MM.1S (cell line): ENCODE data around the gene POC1A.

Source experiments
- DNase-seq: peaks from one replicate; pipeline ENCODE4 v3.0.0-alpha.2; 2015
- H2AFZ ChIP-seq: fragments of 300-600 bp; sonication (generic); 2 replicates; pipeline ENCODE4 v1.6.0; 2016; ENCODE audit warnings: antibody characterized with exemption, low read length
- H3F3A ChIP-seq: fragments of 300-600 bp; sonication (generic); 2 replicates; pipeline ENCODE4 v1.6.1; 2016; ENCODE audit warnings: mild to moderate bottlenecking, antibody characterized with exemption, low read length, moderate library complexity, mixed read lengths; ENCODE audit not compliant: insufficient read depth
- H3K27ac ChIP-seq: fragments of 300-600 bp; sonication (generic); 2 replicates; pipeline ENCODE4 v1.5.1; 2016; ENCODE audit warnings: mild to moderate bottlenecking, low read length
- H3K27me3 ChIP-seq: fragments of 300-600 bp; sonication (generic); replicated peaks from 2 replicates; pipeline ENCODE4 v1.6.0; 2016; ENCODE audit warnings: low read length; ENCODE audit not compliant: insufficient read depth
- H3K36me3 ChIP-seq: fragments of 300-600 bp; sonication (generic); replicated peaks from 2 replicates; pipeline ENCODE4 v1.6.1; 2016; ENCODE audit warnings: mild to moderate bottlenecking, low read length, mixed read lengths; ENCODE audit not compliant: insufficient read depth
- H3K4me1 ChIP-seq: fragments of 300-600 bp; sonication (generic); 2 replicates; pipeline ENCODE4 v1.6.1; 2016; ENCODE audit warnings: low read length, mixed read lengths
- H3K4me2 ChIP-seq: fragments of 300-600 bp; sonication (generic); 2 replicates; pipeline ENCODE4 v1.6.0; 2016; ENCODE audit warnings: low read depth, low read length
- H3K4me3 ChIP-seq: fragments of 300-600 bp; sonication (generic); 2 replicates; pipeline ENCODE4 v1.5.1; 2016; ENCODE audit warnings: low read length, mixed read lengths
- H3K79me2 ChIP-seq: fragments of 300-600 bp; sonication (generic); 2 replicates; pipeline ENCODE4 v1.6.1; 2016; ENCODE audit warnings: mixed run types, low read length, mixed read lengths
- H3K9ac ChIP-seq: fragments of 300-600 bp; sonication (generic); 2 replicates; pipeline ENCODE4 v1.6.1; 2016; ENCODE audit warnings: low read length, mixed read lengths
- H3K9me2 ChIP-seq: fragments of 300-600 bp; sonication (generic); replicated peaks from 2 replicates; pipeline ENCODE4 v1.6.1; 2016; ENCODE audit warnings: mild to moderate bottlenecking, low read length, mixed read lengths; ENCODE audit not compliant: insufficient read depth
- H3K9me3 ChIP-seq: fragments of 300-600 bp; sonication (generic); replicated peaks from 2 replicates; pipeline ENCODE4 v1.6.1; 2016; ENCODE audit warnings: mild to moderate bottlenecking, low read length, mixed read lengths; ENCODE audit not compliant: insufficient read depth
- H4K20me1 ChIP-seq: fragments of 300-600 bp; sonication (generic); 2 replicates; pipeline ENCODE4 v1.6.1; 2016; ENCODE audit warnings: mild to moderate bottlenecking, low read length, moderate library complexity, mixed read lengths; ENCODE audit not compliant: insufficient read depth
- EZH2 ChIP-seq: fragments of 300-600 bp; sonication (generic); optimal IDR thresholded peaks from 2 replicates; pipeline ENCODE3; 2017; ENCODE audit warnings: low read depth, mild to moderate bottlenecking, antibody characterized with exemption, low read length, mixed read lengths
- EZH2phosphoT487 ChIP-seq: fragments of 300-600 bp; sonication (generic); IDR thresholded peaks from 2 replicates; pipeline ENCODE4 v1.6.1; 2018; ENCODE audit warnings: antibody characterized with exemption, low read length
- TF ChIP-seq, protein P1 (sequence below): fragments of 300-600 bp; sonication (generic); IDR thresholded peaks from 2 replicates; pipeline ENCODE4 v1.5.1; 2016; ENCODE audit warnings: antibody characterized with exemption, low read length, mixed read lengths

The POC1A gene

DNA sequence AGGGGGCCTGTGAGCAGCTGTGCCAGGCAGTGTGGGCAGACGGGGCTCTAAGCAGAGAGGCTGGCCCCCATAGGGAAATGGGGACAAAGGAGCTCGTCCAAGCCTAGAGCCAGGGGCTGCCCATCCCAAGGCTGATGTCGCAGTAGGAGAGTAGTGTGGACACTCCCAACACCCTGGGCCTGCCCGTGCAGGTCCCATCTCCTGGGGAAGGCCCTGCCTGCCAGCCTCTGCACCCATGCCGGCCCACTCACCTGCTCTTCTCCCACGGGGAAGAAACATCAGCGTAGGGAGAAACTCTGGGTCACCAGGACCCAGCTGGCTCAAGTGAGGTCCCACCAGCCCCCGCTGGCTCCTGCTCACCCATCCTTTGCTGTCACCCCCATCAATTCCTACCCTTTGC lies 87.2 kb downstream of the POC1A start:
- H3K27ac ChIP-seq = no peak overlapping the region
- H3K9me3 ChIP-seq = no peaks in the 10 kb centered on the region
- H3K4me2 ChIP-seq = no peak overlapping the region
- H3K27me3 ChIP-seq = no peaks in the 10 kb centered on the region
- no peak for DNase-seq
- TF ChIP-seq EZH2phosphoT487 (no peak), EZH2 (no peak)
- TF ChIP-seq, protein P1, sequence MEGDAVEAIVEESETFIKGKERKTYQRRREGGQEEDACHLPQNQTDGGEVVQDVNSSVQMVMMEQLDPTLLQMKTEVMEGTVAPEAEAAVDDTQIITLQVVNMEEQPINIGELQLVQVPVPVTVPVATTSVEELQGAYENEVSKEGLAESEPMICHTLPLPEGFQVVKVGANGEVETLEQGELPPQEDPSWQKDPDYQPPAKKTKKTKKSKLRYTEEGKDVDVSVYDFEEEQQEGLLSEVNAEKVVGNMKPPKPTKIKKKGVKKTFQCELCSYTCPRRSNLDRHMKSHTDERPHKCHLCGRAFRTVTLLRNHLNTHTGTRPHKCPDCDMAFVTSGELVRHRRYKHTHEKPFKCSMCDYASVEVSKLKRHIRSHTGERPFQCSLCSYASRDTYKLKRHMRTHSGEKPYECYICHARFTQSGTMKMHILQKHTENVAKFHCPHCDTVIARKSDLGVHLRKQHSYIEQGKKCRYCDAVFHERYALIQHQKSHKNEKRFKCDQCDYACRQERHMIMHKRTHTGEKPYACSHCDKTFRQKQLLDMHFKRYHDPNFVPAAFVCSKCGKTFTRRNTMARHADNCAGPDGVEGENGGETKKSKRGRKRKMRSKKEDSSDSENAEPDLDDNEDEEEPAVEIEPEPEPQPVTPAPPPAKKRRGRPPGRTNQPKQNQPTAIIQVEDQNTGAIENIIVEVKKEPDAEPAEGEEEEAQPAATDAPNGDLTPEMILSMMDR = no peak
- H3K79me2 ChIP-seq = no peaks in the 10 kb centered on the region
- H3F3A ChIP-seq = no peaks in the 10 kb centered on the region
- H3K36me3 ChIP-seq = no peaks in the 10 kb centered on the region
- no peaks in the 10 kb centered on the region for H3K9me2 ChIP-seq
- no peak overlapping the region for H3K9ac ChIP-seq
- H2AFZ ChIP-seq = no peak overlapping the region
- peaks cover 8% of the 10 kb centered on the region for H3K4me1 ChIP-seq
- H3K4me3 ChIP-seq = no peak overlapping the region
- no peaks in the 10 kb centered on the region for H4K20me1 ChIP-seq

DNA sequence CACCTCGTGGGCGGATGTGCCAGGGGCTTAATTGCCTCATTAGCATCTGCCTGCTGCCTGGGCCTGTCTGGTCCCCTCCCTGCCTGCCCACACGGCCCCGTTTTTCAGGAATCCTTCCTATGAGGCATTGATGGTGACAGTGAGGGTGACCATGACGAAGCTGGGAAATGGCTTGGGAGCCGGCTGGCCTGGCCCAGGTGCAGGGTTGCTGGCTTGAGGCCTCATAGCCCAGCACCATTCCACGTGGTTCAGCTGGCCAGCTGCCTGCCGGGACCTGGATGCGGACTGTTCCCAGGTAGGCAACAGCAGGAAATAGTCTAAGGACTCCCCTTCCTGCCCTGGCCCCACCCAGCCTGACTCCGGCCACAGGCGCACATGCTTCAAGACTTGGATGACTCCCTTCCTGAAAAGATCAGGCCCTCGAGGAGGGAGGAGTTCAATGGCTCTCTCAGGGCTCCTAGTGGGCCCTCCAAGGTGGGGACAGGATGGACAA lies 88.9 kb downstream of the POC1A start:
- peaks cover 8% of the 10 kb centered on the region for H3K4me1 ChIP-seq
- no peaks in the 10 kb centered on the region for H3F3A ChIP-seq
- DNase-seq = no peak
- no peaks in the 10 kb centered on the region for H3K36me3 ChIP-seq
- no peak overlapping the region for H2AFZ ChIP-seq
- no peaks in the 10 kb centered on the region for H3K79me2 ChIP-seq
- no peak overlapping the region for H3K4me2 ChIP-seq
- H3K27me3 ChIP-seq = no peaks in the 10 kb centered on the region
- H3K9ac ChIP-seq = no peak overlapping the region
- TF ChIP-seq, protein P1 = no peak
- TF ChIP-seq EZH2 = no peak
- TF ChIP-seq EZH2phosphoT487 = no peak
- H3K9me2 ChIP-seq = no peaks in the 10 kb centered on the region
- no peak overlapping the region for H3K27ac ChIP-seq
- no peak overlapping the region for H3K4me3 ChIP-seq
- H4K20me1 ChIP-seq = no peaks in the 10 kb centered on the region
- no peaks in the 10 kb centered on the region for H3K9me3 ChIP-seq

DNA sequence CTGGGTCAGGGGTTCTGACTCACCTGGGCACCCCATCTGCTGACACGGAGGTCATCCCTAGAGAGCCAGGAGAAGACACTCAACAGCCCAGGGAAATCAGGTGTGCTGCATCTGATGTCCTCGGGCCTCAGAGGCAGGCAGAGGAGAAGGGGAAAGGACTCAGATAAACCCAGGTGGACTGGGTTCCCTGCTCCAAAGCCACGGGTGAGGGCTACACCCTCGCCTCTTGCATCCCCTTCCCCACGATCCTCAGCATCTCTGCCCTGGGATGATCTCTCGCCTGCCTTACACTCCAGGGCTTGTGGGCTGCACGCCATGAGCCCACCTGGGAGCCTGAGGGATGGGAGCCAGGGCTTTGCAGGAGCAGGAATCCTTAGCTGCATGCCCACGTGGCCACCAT lies 89.7 kb downstream of the POC1A start:
- Histone ChIP-seq H2AFZ (no peak overlapping the region), H3K79me2 (no peaks in the 10 kb centered on the region), H4K20me1 (no peaks in the 10 kb centered on the region), H3K27ac (no peak overlapping the region), H3K36me3 (no peaks in the 10 kb centered on the region), H3K9me2 (no peaks in the 10 kb centered on the region), H3K27me3 (no peaks in the 10 kb centered on the region), H3K9ac (no peak overlapping the region), H3K9me3 (no peaks in the 10 kb centered on the region), H3F3A (no peaks in the 10 kb centered on the region), H3K4me2 (no peak overlapping the region), H3K4me1 (peaks cover 8% of the 10 kb centered on the region), H3K4me3 (no peak overlapping the region)
- DNase-seq = no peak
- TF ChIP-seq EZH2phosphoT487 = no peak
- TF ChIP-seq EZH2 = no peak
- TF ChIP-seq, protein P1 = no peak
